GOT3 (cell line): ENCODE data around the gene L3MBTL4.

ENCODE experiments used
- DNase-seq: peaks from one replicate; lab custom pipeline; 2025; ENCODE audit warnings: mixed read lengths; lab: John Stamatoyannopoulos, UW

Gene L3MBTL4

GRCh38 chr18:5986257-5986931 lies 428.3 kb downstream of the L3MBTL4 start:
- DNase-seq = no peak

- DNase-seq = no peak
Measured at GRCh38 chr18:5984245-5984644, 430.5 kb downstream of the L3MBTL4 start.

- no peak for DNase-seq
Measured at GRCh38 chr18:5983488-5983887, 431.2 kb downstream of the L3MBTL4 start.

GRCh38 chr18:5982332-5982731 lies 432.4 kb downstream of the L3MBTL4 start:
- no peak for DNase-seq

GRCh38 chr18:5980721-5981120 lies 434.0 kb downstream of the L3MBTL4 start:
- DNase-seq = no peak

GRCh38 chr18:5979971-5980457 lies 434.7 kb downstream of the L3MBTL4 start:
- DNase-seq = no peak

- DNase-seq = no peak
Measured at GRCh38 chr18:5979176-5979888, 435.4 kb downstream of the L3MBTL4 start.

- DNase-seq = no peak
Measured at GRCh38 chr18:5977022-5977421, 437.7 kb downstream of the L3MBTL4 start.

GRCh38 chr18:5975111-5976002 lies 439.4 kb downstream of the L3MBTL4 start:
- DNase-seq = peak; percentile 2

- no peak for DNase-seq
Measured at GRCh38 chr18:5974696-5975095, 440.0 kb downstream of the L3MBTL4 start.

GRCh38 chr18:5973099-5973498 lies 441.6 kb downstream of the L3MBTL4 start:
- DNase-seq = no peak

- DNase-seq = no peak
Measured at GRCh38 chr18:5972298-5972697, 442.4 kb downstream of the L3MBTL4 start.

GRCh38 chr18:5969989-5970403 lies 444.7 kb downstream of the L3MBTL4 start:
- no peak for DNase-seq

- no peak for DNase-seq
Measured at GRCh38 chr18:5969355-5969988, 445.2 kb downstream of the L3MBTL4 start.

- no peak for DNase-seq
Measured at GRCh38 chr18:5967666-5968065, 447.0 kb downstream of the L3MBTL4 start.

- no peak for DNase-seq
Measured at GRCh38 chr18:5967007-5967406, 447.7 kb downstream of the L3MBTL4 start.

GRCh38 chr18:5966514-5966913 lies 448.2 kb downstream of the L3MBTL4 start:
- DNase-seq = no peak

- no peak for DNase-seq
Measured at GRCh38 chr18:5964996-5965395, 449.7 kb downstream of the L3MBTL4 start.

- no peak for DNase-seq
Measured at GRCh38 chr18:5964596-5964995, 450.1 kb downstream of the L3MBTL4 start.

- DNase-seq = no peak
Measured at GRCh38 chr18:5964108-5964507, 450.6 kb downstream of the L3MBTL4 start.

GRCh38 chr18:5963267-5963666 lies 451.4 kb downstream of the L3MBTL4 start:
- DNase-seq = no peak

GRCh38 chr18:5962362-5962761 lies 452.3 kb downstream of the L3MBTL4 start:
- DNase-seq = no peak
